ENCODE data around the gene PGM5. TPM values are rescaled to one million over a fixed set of nuclear protein-coding genes. Genes with fewer than 3 reads are reported as not detected.

The PGM5 gene
- total RNA-seq, 1 experiment from 2014 or later, result not detected

DNA sequence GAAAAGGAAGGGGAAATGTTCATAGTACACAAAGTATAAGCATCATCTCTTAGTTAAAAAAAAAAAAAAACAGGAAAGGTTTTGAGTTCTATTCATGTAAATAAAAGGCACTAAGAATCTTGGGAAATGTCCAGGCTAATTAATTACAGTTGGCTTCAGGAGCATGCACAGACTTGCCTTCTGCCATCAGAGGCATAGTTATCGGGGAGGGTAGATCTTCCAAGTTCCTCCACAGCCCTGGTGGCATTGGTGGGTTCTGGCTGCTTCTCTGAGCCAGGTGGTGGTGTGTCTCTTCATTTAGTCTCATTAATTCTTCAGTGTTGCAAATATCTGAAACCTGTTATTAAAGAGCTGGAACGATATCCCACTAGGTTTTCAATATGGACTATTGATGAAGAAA lies 99.0 kb downstream of the PGM5 start:
- Histone ChIP-seq H3K27me3 (replicated peaks; ENCODE audit: insufficient read depth, low read depth, low read length, poor library complexity) (no peaks in the 10 kb centered on the region), H3K36me3 (ENCODE audit: insufficient read depth, low read length, poor library complexity, severe bottlenecking) (no peaks in the 10 kb centered on the region), H3K9me3 (ENCODE audit: low read depth, low read length, poor library complexity, severe bottlenecking) (no peaks in the 10 kb centered on the region), H3K4me1 (ENCODE audit: insufficient read depth, low read length, poor library complexity, severe bottlenecking) (no peaks in the 10 kb centered on the region), H3K4me3 (ENCODE audit: low read depth, low read length, poor library complexity, severe bottlenecking) (no peak overlapping the region), H3K27ac (ENCODE audit: low read depth, low read length, poor library complexity, severe bottlenecking) (no peak overlapping the region)
- intact Hi-C loops (cut with micrococcal nuclease; ENCODE audit: unreplicated experiment), result no loop called here
- CTCF ChIA-PET, result no interaction called here
- BruUV-seq (replicated peaks), result no TSS peak
- no peak for DNase-seq (ENCODE audit: low spot score)
- TF ChIP-seq CTCF (conservative IDR thresholded peaks at IDR 0.05; ENCODE audit: low read depth, low read length) (no peak), EZH2 (IDR thresholded peaks at IDR 0.05; ENCODE audit: borderline replicate concordance, low read depth, low read length, poor library complexity, severe bottlenecking) (no peak)
- POLR2A ChIA-PET (ENCODE audit: low non-redundant PET), result no interaction called here

DNA sequence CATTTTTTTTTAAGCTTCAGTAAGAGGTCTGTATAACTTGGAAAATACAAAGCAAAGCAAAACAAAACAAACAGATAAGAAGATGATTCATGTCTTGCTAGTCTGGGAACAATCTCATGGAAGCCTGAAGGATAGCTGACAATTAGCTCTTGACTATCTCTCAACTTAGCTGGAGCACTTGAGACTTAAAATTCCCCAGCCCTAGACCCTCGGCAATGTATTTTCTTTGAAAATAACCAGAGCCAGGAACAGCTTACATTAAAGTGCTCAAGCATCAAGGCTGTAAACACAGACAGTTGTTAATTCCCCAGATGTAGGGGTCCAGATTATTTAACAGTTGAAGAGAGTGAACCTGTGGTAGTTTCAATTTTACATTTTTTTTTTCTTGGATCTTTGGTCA lies 101.4 kb downstream of the PGM5 start:
- H3K4me1 ChIP-seq (ENCODE audit: insufficient read depth, low read length, poor library complexity, severe bottlenecking), result no peaks in the 10 kb centered on the region
- BruUV-seq (replicated peaks), result no TSS peak
- intact Hi-C loops (cut with micrococcal nuclease; ENCODE audit: unreplicated experiment), result loop anchor here (2.0 kb wide), 1 partner anchor 19 kb away; no protein-coding TSS in a partner anchor
- POLR2A ChIA-PET (ENCODE audit: low non-redundant PET), result no interaction called here
- TF ChIP-seq CTCF (conservative IDR thresholded peaks at IDR 0.05; ENCODE audit: low read depth, low read length) (no peak), EZH2 (IDR thresholded peaks at IDR 0.05; ENCODE audit: borderline replicate concordance, low read depth, low read length, poor library complexity, severe bottlenecking) (no peak)
- no peaks in the 10 kb centered on the region for H3K36me3 ChIP-seq (ENCODE audit: insufficient read depth, low read length, poor library complexity, severe bottlenecking)
- DNase-seq (ENCODE audit: low spot score), result no peak
- CTCF ChIA-PET, result no interaction called here
- no peak overlapping the region for H3K4me3 ChIP-seq (ENCODE audit: low read depth, low read length, poor library complexity, severe bottlenecking)
- no peaks in the 10 kb centered on the region for H3K9me3 ChIP-seq (ENCODE audit: low read depth, low read length, poor library complexity, severe bottlenecking)
- peaks cover 4% of the 10 kb centered on the region for H3K27me3 ChIP-seq (replicated peaks; ENCODE audit: insufficient read depth, low read depth, low read length, poor library complexity)
- no peak overlapping the region for H3K27ac ChIP-seq (ENCODE audit: low read depth, low read length, poor library complexity, severe bottlenecking)

- Histone ChIP-seq H3K27ac (ENCODE audit: low read depth, low read length, poor library complexity, severe bottlenecking) (no peak overlapping the region), H3K4me1 (ENCODE audit: insufficient read depth, low read length, poor library complexity, severe bottlenecking) (no peaks in the 10 kb centered on the region), H3K27me3 (replicated peaks; ENCODE audit: insufficient read depth, low read depth, low read length, poor library complexity) (peaks cover 4% of the 10 kb centered on the region), H3K9me3 (ENCODE audit: low read depth, low read length, poor library complexity, severe bottlenecking) (no peaks in the 10 kb centered on the region), H3K36me3 (ENCODE audit: insufficient read depth, low read length, poor library complexity, severe bottlenecking) (no peaks in the 10 kb centered on the region), H3K4me3 (ENCODE audit: low read depth, low read length, poor library complexity, severe bottlenecking) (no peak overlapping the region)
- intact Hi-C loops (cut with micrococcal nuclease; ENCODE audit: unreplicated experiment), result no loop called here
- BruUV-seq (replicated peaks), result no TSS peak
- DNase-seq (ENCODE audit: low spot score), result no peak
- CTCF ChIA-PET, result no interaction called here
- POLR2A ChIA-PET (ENCODE audit: low non-redundant PET), result no interaction called here
- no peak for TF ChIP-seq CTCF (conservative IDR thresholded peaks at IDR 0.05; ENCODE audit: low read depth, low read length)
- no peak for TF ChIP-seq EZH2 (IDR thresholded peaks at IDR 0.05; ENCODE audit: borderline replicate concordance, low read depth, low read length, poor library complexity, severe bottlenecking)
Observed at GRCh38 chr9:68458918-68459317, 102.5 kb downstream of the PGM5 start.

Data from A673 (cell line).